GM12801 (cell line): ENCODE results near the gene CFAP299.

ENCODE experiments used
- TF ChIP-seq, protein P1 (sequence below): IDR thresholded peaks from one replicate; pipeline ENCODE4 v1.5.1; 2011; ENCODE audit warnings: control low read depth; ENCODE audit not compliant: insufficient read length; ENCODE audit errors: extremely low read depth

The CFAP299 gene

DNA sequence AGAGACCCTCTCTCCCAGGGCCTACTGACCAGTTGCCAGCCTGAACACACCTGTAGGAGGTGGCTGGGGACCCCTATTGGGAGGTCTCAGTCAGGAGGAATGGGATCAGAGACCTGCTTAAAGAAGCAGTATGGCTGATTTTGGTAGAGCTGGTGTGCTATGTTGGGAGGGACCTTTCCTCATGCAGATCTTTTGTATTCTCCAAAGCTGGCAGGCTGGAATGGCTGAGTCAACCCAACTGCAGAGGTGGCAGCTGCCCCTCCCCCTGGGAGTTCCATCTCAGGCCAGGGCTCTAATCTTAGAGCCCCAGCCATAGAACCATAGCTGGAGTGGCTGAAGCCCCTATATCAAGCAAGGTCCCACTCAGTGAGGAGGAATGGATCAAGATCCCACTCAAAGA, 415.7 kb downstream of the CFAP299 start:
- TF ChIP-seq, protein P1, sequence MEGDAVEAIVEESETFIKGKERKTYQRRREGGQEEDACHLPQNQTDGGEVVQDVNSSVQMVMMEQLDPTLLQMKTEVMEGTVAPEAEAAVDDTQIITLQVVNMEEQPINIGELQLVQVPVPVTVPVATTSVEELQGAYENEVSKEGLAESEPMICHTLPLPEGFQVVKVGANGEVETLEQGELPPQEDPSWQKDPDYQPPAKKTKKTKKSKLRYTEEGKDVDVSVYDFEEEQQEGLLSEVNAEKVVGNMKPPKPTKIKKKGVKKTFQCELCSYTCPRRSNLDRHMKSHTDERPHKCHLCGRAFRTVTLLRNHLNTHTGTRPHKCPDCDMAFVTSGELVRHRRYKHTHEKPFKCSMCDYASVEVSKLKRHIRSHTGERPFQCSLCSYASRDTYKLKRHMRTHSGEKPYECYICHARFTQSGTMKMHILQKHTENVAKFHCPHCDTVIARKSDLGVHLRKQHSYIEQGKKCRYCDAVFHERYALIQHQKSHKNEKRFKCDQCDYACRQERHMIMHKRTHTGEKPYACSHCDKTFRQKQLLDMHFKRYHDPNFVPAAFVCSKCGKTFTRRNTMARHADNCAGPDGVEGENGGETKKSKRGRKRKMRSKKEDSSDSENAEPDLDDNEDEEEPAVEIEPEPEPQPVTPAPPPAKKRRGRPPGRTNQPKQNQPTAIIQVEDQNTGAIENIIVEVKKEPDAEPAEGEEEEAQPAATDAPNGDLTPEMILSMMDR, result no peak

DNA sequence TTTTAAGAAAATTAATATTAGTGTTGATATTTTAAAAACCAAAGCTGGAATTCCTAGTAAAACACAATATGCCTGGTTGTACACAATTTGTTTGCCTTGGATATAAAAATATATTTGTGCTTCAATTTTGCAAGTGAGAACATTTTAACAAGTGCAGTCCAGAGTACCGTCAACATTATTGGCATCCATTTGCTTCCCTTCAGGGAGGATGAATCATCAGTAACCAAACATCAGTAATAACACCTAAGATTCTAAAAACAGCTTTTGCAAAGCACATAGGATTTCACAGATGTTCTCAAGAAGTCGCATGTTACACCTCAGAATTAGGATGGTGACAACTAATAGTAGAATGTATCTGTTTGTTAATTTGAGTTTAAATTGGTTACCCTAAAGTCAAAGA, 432.4 kb downstream of the CFAP299 start:
- TF ChIP-seq, protein P1, result no peak

DNA sequence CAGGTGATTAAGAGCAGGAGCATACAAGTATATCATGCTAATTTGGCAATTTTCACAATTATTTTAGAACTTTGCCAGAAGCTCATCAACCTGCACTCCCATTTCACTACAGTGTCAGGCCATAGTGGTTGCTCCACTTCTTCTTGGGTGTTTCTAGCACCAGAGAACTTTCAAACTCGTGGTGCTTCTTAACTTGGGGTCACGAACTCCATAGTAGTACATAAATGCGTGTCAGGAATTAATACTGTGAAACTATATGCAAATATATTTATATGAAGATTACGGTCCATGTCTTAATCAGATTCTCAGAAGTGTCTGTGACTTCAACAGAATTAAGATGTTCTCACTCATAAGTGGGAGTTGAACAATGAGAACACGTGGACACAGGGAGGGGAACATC, 440.6 kb downstream of the CFAP299 start:
- TF ChIP-seq, protein P1, result no peak

DNA sequence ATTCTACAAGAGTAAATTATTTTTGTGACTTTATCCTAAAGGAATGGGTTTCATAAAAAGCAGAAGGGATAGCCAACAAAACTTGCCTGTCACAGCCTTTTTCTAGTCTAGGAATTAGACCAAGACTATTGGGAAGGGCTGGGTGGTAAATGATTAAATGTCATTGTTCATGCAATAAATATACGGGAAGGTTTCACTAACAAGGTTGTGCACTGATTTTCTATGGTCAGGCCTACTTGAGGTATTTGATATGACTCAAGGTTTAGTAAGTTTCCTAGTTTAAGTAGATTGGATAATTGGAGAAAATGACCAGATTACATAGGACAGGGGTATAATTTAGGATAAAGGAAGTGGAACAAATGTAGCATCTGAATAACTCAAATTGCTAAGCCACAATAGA, 445.9 kb downstream of the CFAP299 start:
- TF ChIP-seq, protein P1, result no peak

DNA sequence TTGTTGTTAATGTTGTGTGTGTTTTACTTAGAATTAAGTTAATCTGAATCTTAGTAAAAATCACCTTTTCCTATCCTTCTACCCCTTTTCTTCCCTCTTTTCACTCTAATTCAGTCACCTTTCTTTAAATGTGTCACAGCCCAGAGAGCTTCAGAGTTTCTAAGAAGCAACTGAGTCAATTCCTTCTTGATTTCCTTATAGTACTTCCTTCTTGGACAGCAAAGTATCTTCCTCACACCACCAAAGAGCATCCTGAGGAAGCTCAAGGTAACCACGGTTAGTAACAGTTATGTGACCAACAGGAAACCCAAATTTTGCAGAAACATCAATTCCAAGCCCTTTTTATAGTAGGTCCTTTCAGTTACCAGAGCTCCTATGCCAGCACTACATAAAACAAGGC, 451.8 kb downstream of the CFAP299 start:
- TF ChIP-seq, protein P1, result no peak

DNA sequence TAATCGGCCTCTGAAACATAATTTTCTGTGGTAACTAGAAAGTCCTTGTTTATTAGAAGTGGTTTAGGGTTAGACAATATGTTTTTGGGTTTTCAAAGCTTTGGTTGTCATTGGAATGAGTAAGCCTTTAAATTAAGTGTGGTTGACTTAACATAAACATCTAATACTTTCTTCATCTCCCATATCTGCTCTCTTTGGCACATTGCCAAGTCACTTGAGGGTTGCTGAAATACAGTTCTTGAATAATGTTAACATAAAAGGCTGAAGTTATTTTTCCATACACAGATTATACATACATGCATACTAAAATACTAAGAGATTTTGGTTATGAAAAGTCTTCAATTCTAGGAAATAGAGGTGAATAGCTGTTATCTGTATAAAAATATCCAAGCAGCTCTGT, 453.3 kb downstream of the CFAP299 start:
- TF ChIP-seq, protein P1, result no peak

DNA sequence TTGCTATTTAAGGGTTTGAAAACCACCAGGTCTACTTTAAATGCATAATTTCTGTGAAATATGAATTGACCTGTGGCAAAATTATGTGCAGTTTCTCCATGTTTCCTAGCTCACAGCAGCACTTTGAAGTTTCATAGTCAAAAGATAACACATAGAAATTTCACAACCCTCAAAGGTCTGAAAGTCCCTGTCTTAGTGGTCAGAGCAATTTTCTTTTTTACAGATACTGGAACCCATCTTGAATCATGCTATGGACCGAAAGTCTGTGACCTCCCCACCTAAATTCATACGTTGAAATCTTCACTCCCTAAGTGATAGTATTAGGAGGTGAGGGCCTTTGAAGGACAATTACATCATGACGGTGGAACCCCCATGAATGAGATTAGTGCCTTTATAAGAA, 454.6 kb downstream of the CFAP299 start:
- TF ChIP-seq, protein P1, result no peak

DNA sequence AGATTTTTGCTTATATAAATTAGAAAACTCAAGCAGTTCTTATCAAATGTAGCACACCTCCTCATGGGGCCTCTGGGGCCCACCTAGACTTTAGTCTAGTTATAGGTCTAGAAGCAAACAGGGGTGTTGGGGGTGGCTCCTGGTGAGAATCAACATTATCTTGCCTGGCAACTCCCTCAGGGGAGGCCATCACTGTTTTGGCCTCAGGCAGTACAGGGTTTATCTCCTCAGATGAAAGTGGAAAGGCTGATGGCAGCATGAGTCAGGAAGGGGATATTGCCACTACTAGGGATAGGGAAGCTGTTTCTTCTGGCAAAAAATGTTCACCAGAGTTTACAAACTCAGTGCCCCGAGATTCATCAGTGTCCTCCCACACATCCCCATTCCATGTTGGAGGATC, 462.6 kb downstream of the CFAP299 start:
- TF ChIP-seq, protein P1, result no peak
